Measurements from ENCODE around the gene CCDC61. TPM values are rescaled to one million over a fixed set of nuclear protein-coding genes. Genes with fewer than 3 reads are reported as not detected.

Gene CCDC61
- total and polyA plus RNA-seq, 2 donors: 3.2 to 19.6 TPM

- WGBS: 77% methylated on average over 9 of the region's 9 CpGs
- no peaks in the 10 kb centered on the region for H3K36me3 ChIP-seq (ENCODE audit: insufficient read depth)
- H3K27ac ChIP-seq (ENCODE audit: low read depth): no peak overlapping the region
- no peaks in the 10 kb centered on the region for H3K4me1 ChIP-seq (ENCODE audit: insufficient read depth)
- DNase-seq (ENCODE audit: extremely low spot score): no peak
- no peak overlapping the region for H3K4me3 ChIP-seq (ENCODE audit: low read depth, low read length)
Observed at GRCh38 chr19:45968626-45969025, 26.6 kb upstream of the CCDC61 start.

- whole genome bisulfite sequencing: 72% methylated on average over 5 of the region's 5 CpGs
- Histone ChIP-seq H3K36me3 (ENCODE audit: insufficient read depth) (no peaks in the 10 kb centered on the region), H3K4me3 (ENCODE audit: low read depth, low read length) (no peak overlapping the region), H3K27ac (ENCODE audit: low read depth) (no peak overlapping the region), H3K4me1 (ENCODE audit: insufficient read depth) (no peaks in the 10 kb centered on the region)
- no peak for DNase-seq (ENCODE audit: extremely low spot score)
Observed at GRCh38 chr19:45969676-45970075, 25.6 kb upstream of the CCDC61 start.

- Histone ChIP-seq H3K4me1 (ENCODE audit: insufficient read depth) (no peaks in the 10 kb centered on the region), H3K27ac (ENCODE audit: low read depth) (no peak overlapping the region), H3K4me3 (ENCODE audit: low read depth, low read length) (no peak overlapping the region), H3K36me3 (ENCODE audit: insufficient read depth) (no peaks in the 10 kb centered on the region)
- 10% methylated on average over 11 of the region's 11 CpGs for WGBS
- no peak for DNase-seq (ENCODE audit: extremely low spot score)
Observed at GRCh38 chr19:45971260-45971902, 23.9 kb upstream of the CCDC61 start.

GRCh38 chr19:45972081-45972946 is 23.0 kb upstream of the CCDC61 start:
- Histone ChIP-seq H3K27ac (ENCODE audit: low read depth) (no peak overlapping the region), H3K4me3 (ENCODE audit: low read depth, low read length) (peak overlapping the region; percentile 39), H3K4me1 (ENCODE audit: insufficient read depth) (no peaks in the 10 kb centered on the region), H3K36me3 (ENCODE audit: insufficient read depth) (no peaks in the 10 kb centered on the region)
- WGBS: 22% methylated on average over 18 of the region's 18 CpGs
- no peak for DNase-seq (ENCODE audit: extremely low spot score)

- no peak for DNase-seq (ENCODE audit: extremely low spot score)
Observed at GRCh38 chr19:45972947-45973540, 22.2 kb upstream of the CCDC61 start.

GRCh38 chr19:45973553-45974338 is 21.5 kb upstream of the CCDC61 start, which contains the start of gene NOVA2:
Gene NOVA2, minus strand, starts transcription at chr19:45973865. Its CDS starts 514 bp downstream, at chr19:45973351.
- H3K4me3 ChIP-seq (ENCODE audit: low read depth, low read length): peak within 1 kb of the TSS; percentile 39
- H3K27ac ChIP-seq (ENCODE audit: low read depth): no peak within 1 kb of the TSS

More at GRCh38 chr19:45972947-45973540, 22.2 kb upstream of the CCDC61 start:
- Histone ChIP-seq H3K4me3 (ENCODE audit: low read depth, low read length) (peak overlapping the region; percentile 39), H3K27ac (ENCODE audit: low read depth) (no peak overlapping the region), H3K4me1 (ENCODE audit: insufficient read depth) (no peaks in the 10 kb centered on the region), H3K36me3 (ENCODE audit: insufficient read depth) (no peaks in the 10 kb centered on the region)
- WGBS: 1% methylated on average over 42 of the region's 54 CpGs

GRCh38 chr19:45975306-45976070 is 19.8 kb upstream of the CCDC61 start:
- no peaks in the 10 kb centered on the region for H3K36me3 ChIP-seq (ENCODE audit: insufficient read depth)
- no peaks in the 10 kb centered on the region for H3K4me1 ChIP-seq (ENCODE audit: insufficient read depth)
- 65% methylated on average over 11 of the region's 11 CpGs for WGBS
- H3K4me3 ChIP-seq (ENCODE audit: low read depth, low read length): no peak overlapping the region
- no peak overlapping the region for H3K27ac ChIP-seq (ENCODE audit: low read depth)
- no peak for DNase-seq (ENCODE audit: extremely low spot score)

More at GRCh38 chr19:45973553-45974338, 21.5 kb upstream of the CCDC61 start, which contains the start of gene NOVA2:
- 3% methylated on average over 52 of the region's 58 CpGs for WGBS
- Histone ChIP-seq H3K4me1 (ENCODE audit: insufficient read depth) (no peaks in the 10 kb centered on the region), H3K36me3 (ENCODE audit: insufficient read depth) (no peaks in the 10 kb centered on the region)
- no peak for DNase-seq (ENCODE audit: extremely low spot score)

GRCh38 chr19:45976178-45976577 is 19.1 kb upstream of the CCDC61 start:
- WGBS: 26% methylated on average over 14 of the region's 14 CpGs
- H3K4me1 ChIP-seq (ENCODE audit: insufficient read depth): no peaks in the 10 kb centered on the region
- H3K36me3 ChIP-seq (ENCODE audit: insufficient read depth): no peaks in the 10 kb centered on the region
- no peak overlapping the region for H3K27ac ChIP-seq (ENCODE audit: low read depth)
- no peak overlapping the region for H3K4me3 ChIP-seq (ENCODE audit: low read depth, low read length)
- DNase-seq (ENCODE audit: extremely low spot score): no peak

- Histone ChIP-seq H3K4me3 (ENCODE audit: low read depth, low read length) (no peak overlapping the region), H3K4me1 (ENCODE audit: insufficient read depth) (no peaks in the 10 kb centered on the region), H3K36me3 (ENCODE audit: insufficient read depth) (no peaks in the 10 kb centered on the region), H3K27ac (ENCODE audit: low read depth) (no peak overlapping the region)
- no peak for DNase-seq (ENCODE audit: extremely low spot score)
- WGBS: 70% methylated on average over 7 of the region's 7 CpGs
Observed at GRCh38 chr19:45978156-45978555, 17.1 kb upstream of the CCDC61 start.

- Histone ChIP-seq H3K4me1 (ENCODE audit: insufficient read depth) (no peaks in the 10 kb centered on the region), H3K4me3 (ENCODE audit: low read depth, low read length) (no peak overlapping the region), H3K27ac (ENCODE audit: low read depth) (no peak overlapping the region), H3K36me3 (ENCODE audit: insufficient read depth) (no peaks in the 10 kb centered on the region)
- no peak for DNase-seq (ENCODE audit: extremely low spot score)
- WGBS: 40% methylated on average over 2 of the region's 2 CpGs
Observed at GRCh38 chr19:45981350-45981749, 13.9 kb upstream of the CCDC61 start.

- Histone ChIP-seq H3K36me3 (ENCODE audit: insufficient read depth) (no peaks in the 10 kb centered on the region), H3K27ac (ENCODE audit: low read depth) (no peak overlapping the region), H3K4me3 (ENCODE audit: low read depth, low read length) (no peak overlapping the region), H3K4me1 (ENCODE audit: insufficient read depth) (no peaks in the 10 kb centered on the region)
- DNase-seq (ENCODE audit: extremely low spot score): no peak
- WGBS: 74% methylated on average over 7 of the region's 7 CpGs
Observed at GRCh38 chr19:45985321-45985720, 9.9 kb upstream of the CCDC61 start.

GRCh38 chr19:45990113-45990728 is 5.0 kb upstream of the CCDC61 start:
- no peaks in the 10 kb centered on the region for H3K4me1 ChIP-seq (ENCODE audit: insufficient read depth)
- H3K27ac ChIP-seq (ENCODE audit: low read depth): no peak overlapping the region
- H3K36me3 ChIP-seq (ENCODE audit: insufficient read depth): no peaks in the 10 kb centered on the region
- WGBS: 86% methylated on average over 12 of the region's 12 CpGs
- H3K4me3 ChIP-seq (ENCODE audit: low read depth, low read length): no peak overlapping the region
- no peak for DNase-seq (ENCODE audit: extremely low spot score)

All from urinary bladder (tissue), 4 donors.